ENCODE measurements around the gene BOC. TPM values are rescaled to one million over a fixed set of nuclear protein-coding genes. Genes with fewer than 3 reads are reported as not detected.

BOC gene
- total and polyA plus RNA-seq, 2 experiments from 2014 or later: 2.1 to 4.1 TPM

- peaks cover 32% of the 10 kb centered on the region for H3K4me1 Mint-ChIP-seq
- no peaks in the 10 kb centered on the region for H3F3A ChIP-seq (replicated peaks; ENCODE audit: low read depth)
- no peak overlapping the region for H3K4me3 Mint-ChIP-seq
- H3K27me3 ChIP-seq (ENCODE audit: insufficient read depth): no peaks in the 10 kb centered on the region
- H3K27ac Mint-ChIP-seq: no peak overlapping the region
- H3K4me3 ChIP-seq: no peak overlapping the region
- H3K27me3 Mint-ChIP-seq (ENCODE audit: insufficient read depth, low read depth, poor library complexity): peaks cover 4% of the 10 kb centered on the region
- H3K27ac ChIP-seq (ENCODE audit: low read depth): no peak overlapping the region
- DNase-seq (ENCODE audit: low spot score): no peak
- H3K36me3 Mint-ChIP-seq (ENCODE audit: low read depth): no peaks in the 10 kb centered on the region; the same call in 2 of the 3 replicates
- H2AFZ ChIP-seq: no peak overlapping the region
- H3K4me1 ChIP-seq (ENCODE audit: insufficient read depth): peaks cover 16% of the 10 kb centered on the region
- H3K36me3 ChIP-seq (ENCODE audit: insufficient read depth): no peaks in the 10 kb centered on the region
- ATAC-seq: no peak
- no peaks in the 10 kb centered on the region for H3K9me2 ChIP-seq (ENCODE audit: insufficient read depth)
- no peak overlapping the region for H3K4me2 ChIP-seq
- H3K79me2 ChIP-seq (replicated peaks; ENCODE audit: insufficient read depth): no peaks in the 10 kb centered on the region
- H4K20me1 ChIP-seq (replicated peaks; ENCODE audit: insufficient read depth): no peaks in the 10 kb centered on the region
- no peaks in the 10 kb centered on the region for H3K9me3 Mint-ChIP-seq
- TF ChIP-seq JUNB (IDR thresholded peaks at IDR 0.05; ENCODE audit: unreplicated experiment) (no peak), CREB1 (CRISPR knock-in tag; IDR thresholded peaks at IDR 0.05; ENCODE audit: low read depth) (no peak), CTCF (conservative IDR thresholded peaks at IDR 0.05; ENCODE audit: low read depth in 2 of 2) (no peak), ZNF114 (CRISPR knock-in tag; IDR thresholded peaks at IDR 0.05) (no peak), ETS1 (IDR thresholded peaks at IDR 0.05) (no peak), EZH2phosphoT487 (IDR thresholded peaks at IDR 0.05; ENCODE audit: unreplicated experiment) (no peak), POLR2AphosphoS5 (IDR thresholded peaks at IDR 0.05; ENCODE audit: low read depth) (no peak), NANOG (IDR thresholded peaks at IDR 0.05; ENCODE audit: borderline replicate concordance) (no peak), REST (IDR thresholded peaks at IDR 0.05; ENCODE audit: unreplicated experiment) (no peak), STAT1 (IDR thresholded peaks at IDR 0.05; ENCODE audit: unreplicated experiment) (no peak), ZNF331 (CRISPR knock-in tag; IDR thresholded peaks at IDR 0.05; ENCODE audit: low read depth) (no peak), EZH2 (IDR thresholded peaks at IDR 0.05; ENCODE audit: low read depth, unreplicated experiment) (no peak)
Observed at GRCh38 chr3:113268942-113269341, 57.6 kb downstream of the BOC start.
